Esophagus squamous epithelium (tissue), 5 donors: ENCODE results near the gene MAGEF1. TPM values are rescaled to one million over a fixed set of nuclear protein-coding genes. Genes with fewer than 3 reads are reported as not detected.
A peak's percentile ranks its signal among the peaks of the same experiment; 100 is the strongest.

Source experiments
- DNase-seq: peaks from one replicate; lab custom pipeline; 2025; lab: John Stamatoyannopoulos, UW
- H3K27ac ChIP-seq, 4 donors: fragments of 200-600 bp; sonication (generic); one replicate each; pipeline ENCODE4 v1.5.1; 2016 to 2019; ENCODE audit warnings: mild to moderate bottlenecking in 1 of 4
- H3K27me3 ChIP-seq, 4 donors: fragments of 200-600 bp; sonication (generic); 1 replicate in 3 of 4; 2 replicates in 1 of 4; pipeline versions ENCODE4 v1.5.1 to v1.6.0; 2017 to 2021; ENCODE audit warnings: antibody characterized with exemption in 1 of 4
- H3K36me3 ChIP-seq, 3 donors: fragments of 200-600 bp; sonication (generic); one replicate each; pipeline ENCODE4 v1.5.1; 2016 to 2019
- H3K4me1 ChIP-seq, 3 donors: fragments of 200-600 bp; sonication (generic); one replicate each; pipeline ENCODE4 v1.5.1; 2017 to 2019
- H3K4me3 ChIP-seq, 4 donors: fragments of 200-600 bp; sonication (generic); 1 replicate in 3 of 4; 2 replicates in 1 of 4; pipeline ENCODE4 v1.5.1; 2016 to 2019; ENCODE audit warnings: mild to moderate bottlenecking in 2 of 4, moderate library complexity in 1 of 4
- H3K9me3 ChIP-seq, 3 donors: fragments of 200-600 bp; sonication (generic); one replicate each; pipeline ENCODE4 v1.5.1; 2016 to 2019
- CTCF ChIP-seq, 6 experiments: fragments of 450-650 bp in 4 of 6; fragments of 200-600 bp in 2 of 6; sonication (generic) in 2 of 6; IDR thresholded peaks; one replicate each; pipeline ENCODE4 v1.5.1; 2016 to 2019; ENCODE audit warnings: antibody characterized with exemption in 6 of 6, mild to moderate bottlenecking in 4 of 6, moderate library complexity in 4 of 6
- POLR2A ChIP-seq, 4 donors: fragments of 450-650 bp; IDR thresholded peaks; one replicate each; pipeline ENCODE4 v1.6.1; 2017; ENCODE audit warnings: antibody characterized with exemption in 4 of 4, mild to moderate bottlenecking in 4 of 4, moderate library complexity in 3 of 4
- WGBS, 2 donors: methylation state at CpG; one replicate each; pipeline ENCODE4 v1.1.5; 2018; 5-methylcytosine and 5-hydroxymethylcytosine counted together
- intact Hi-C: fragments of 100-400 bp; cut with DNase I; formaldehyde crosslinking; loops from one replicate; pipeline ENCODE4 v1.15.0; 2022
- total RNA-seq, 4 donors: library from RNA; depleted of rRNA; stranded (reverse); fragments of >200 nt; gene quantifications; one replicate each; pipeline ENCODE4 v1.1.0, GENCODE V29; 2016
- donor health status: DM: yes; HTN: yes; CAD: no.

MAGEF1 gene
- total RNA-seq, 4 donors from 2014 or later = 18.3 to 28.4 (median 20.6) TPM

DNA sequence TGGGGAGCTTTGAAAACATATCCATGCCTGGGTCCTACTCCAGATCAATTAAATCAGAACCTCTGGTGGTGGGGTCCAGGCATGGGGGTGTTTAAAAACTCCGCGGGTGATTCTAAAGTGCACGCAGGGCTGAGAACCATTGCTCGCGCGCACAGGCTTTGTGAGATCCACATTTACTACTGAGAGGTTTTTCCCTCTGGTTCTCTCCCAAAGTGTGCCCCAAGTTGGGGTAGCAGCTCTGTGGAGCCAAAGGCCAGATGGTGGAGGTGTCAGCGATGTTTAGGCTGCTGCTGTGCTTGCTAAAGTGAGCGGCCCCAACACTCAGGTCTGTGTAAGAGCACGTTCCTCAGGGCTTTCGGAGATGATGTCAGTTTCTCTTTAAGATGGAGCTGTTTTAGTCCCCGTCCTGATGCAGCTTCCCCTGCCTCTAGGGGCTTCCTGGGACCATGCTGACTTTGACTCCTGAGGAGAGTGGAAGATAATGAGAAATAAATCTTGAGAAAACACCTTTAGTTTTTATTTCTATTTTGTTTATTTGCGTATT is 13.4 kb upstream of the MAGEF1 start:
- TF ChIP-seq POLR2A (IDR thresholded peaks at IDR 0.05) (no peak), CTCF (IDR thresholded peaks at IDR 0.05) (no peak)
- Histone ChIP-seq H3K27me3 (no peaks in the 10 kb centered on the region), H3K4me3 (no peak overlapping the region), H3K36me3 (no peaks in the 10 kb centered on the region), H3K4me1 (peaks cover 0 to 11% (median 0%) of the 10 kb centered on the region in 3 donors), H3K9me3 (no peaks in the 10 kb centered on the region), H3K27ac (no peak overlapping the region)
- WGBS, 2 donors = 87 to 91% methylated on average over 12 of the region's 12 CpGs
- intact Hi-C loops = loop anchor here (10.0 kb wide), 1 partner anchor 50 kb away; no protein-coding TSS in a partner anchor
- DNase-seq = no peak

- intact Hi-C loops = loop anchor here (10.0 kb wide), 1 partner anchor 50 kb away; no protein-coding TSS in a partner anchor
These were observed 12.8 kb upstream of the MAGEF1 start for GRCh38 chr3:184724699-184725098.

GRCh38 chr3:184719709-184720108 is 7.8 kb upstream of the MAGEF1 start:
- Histone ChIP-seq H3K36me3 (no peaks in the 10 kb centered on the region), H3K27ac (no peak overlapping the region), H3K9me3 (no peaks in the 10 kb centered on the region), H3K4me3 (no peak overlapping the region), H3K27me3 (no peaks in the 10 kb centered on the region), H3K4me1 (peaks cover 0 to 17% (median 12%) of the 10 kb centered on the region in 3 donors)
- intact Hi-C loops = loop anchor here (10.0 kb wide), 1 partner anchor 55 kb away; no protein-coding TSS in a partner anchor
- no peak for DNase-seq
- no peak for TF ChIP-seq CTCF (IDR thresholded peaks at IDR 0.05)
- no peak for TF ChIP-seq POLR2A (IDR thresholded peaks at IDR 0.05)
- WGBS, 2 donors = 64 to 83% methylated on average over 4 of the region's 4 CpGs

More at GRCh38 chr3:184724699-184725098, 12.8 kb upstream of the MAGEF1 start:
- Histone ChIP-seq H3K27me3 (no peaks in the 10 kb centered on the region), H3K4me3 (no peak overlapping the region), H3K9me3 (no peaks in the 10 kb centered on the region), H3K27ac (no peak overlapping the region), H3K4me1 (peaks cover 0 to 11% (median 0%) of the 10 kb centered on the region in 3 donors), H3K36me3 (no peaks in the 10 kb centered on the region)
- WGBS, 2 donors = 81 to 96% methylated on average over 4 of the region's 4 CpGs
- no peak for DNase-seq
- TF ChIP-seq CTCF (IDR thresholded peaks at IDR 0.05) (no peak), POLR2A (IDR thresholded peaks at IDR 0.05) (no peak)

- TF ChIP-seq CTCF (IDR thresholded peaks at IDR 0.05) = no peak
- no peak for TF ChIP-seq POLR2A (IDR thresholded peaks at IDR 0.05)
- Histone ChIP-seq H3K27me3 (no peaks in the 10 kb centered on the region), H3K4me3 (no peak overlapping the region), H3K27ac (no peak overlapping the region), H3K4me1 (peaks cover 0 to 17% (median 12%) of the 10 kb centered on the region in 3 donors), H3K9me3 (no peaks in the 10 kb centered on the region), H3K36me3 (no peaks in the 10 kb centered on the region)
- intact Hi-C loops = no loop called here
- WGBS, 2 donors = 81 to 92% methylated on average over 3 of the region's 3 CpGs
- DNase-seq = no peak
These were observed 6.6 kb upstream of the MAGEF1 start for GRCh38 chr3:184718431-184718830.

- peaks cover 0 to 20% (median 13%) of the 10 kb centered on the region in 3 donors for H3K4me1 ChIP-seq
- WGBS, 2 donors = 76 to 79% methylated on average over 7 of the region's 8 CpGs
- DNase-seq = no peak
- intact Hi-C loops = no loop called here
- peak overlapping the region in 2 of 4 donors; percentile 72 to 73 for H3K27ac ChIP-seq
- no peak overlapping the region for H3K4me3 ChIP-seq
- H3K36me3 ChIP-seq = no peaks in the 10 kb centered on the region
- no peak for TF ChIP-seq CTCF (IDR thresholded peaks at IDR 0.05)
- no peak for TF ChIP-seq POLR2A (IDR thresholded peaks at IDR 0.05)
- no peaks in the 10 kb centered on the region for H3K9me3 ChIP-seq
- H3K27me3 ChIP-seq = no peaks in the 10 kb centered on the region
These were observed 5.6 kb upstream of the MAGEF1 start for GRCh38 chr3:184717399-184717983.
